Suppressor macrophage (primary cell): ENCODE measurements around the gene ADAMTS16.

Experiments
- DNase-seq, 4 experiments: peaks; one replicate each; pipeline ENCODE4 v3.0.0-alpha.2; 2020 to 2022

Gene ADAMTS16

DNA sequence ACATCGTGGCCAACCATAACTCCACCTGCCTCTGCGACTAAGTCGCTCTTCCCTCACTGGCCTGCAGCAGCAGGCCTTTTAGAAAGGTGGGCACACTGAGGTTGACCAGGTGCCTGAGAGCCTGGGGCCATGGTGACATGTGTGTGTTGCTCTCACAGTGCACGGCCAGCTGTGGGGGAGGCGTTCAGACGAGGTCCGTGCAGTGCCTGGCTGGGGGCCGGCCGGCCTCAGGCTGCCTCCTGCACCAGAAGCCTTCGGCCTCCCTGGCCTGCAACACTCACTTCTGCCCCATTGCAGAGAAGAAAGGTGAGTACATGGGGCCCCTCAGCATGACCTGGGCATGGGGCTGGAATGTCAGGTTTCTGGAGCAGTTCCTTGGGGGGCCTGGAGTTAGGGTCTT, 177.8 kb downstream of the ADAMTS16 start:
- DNase-seq = no peak

DNA sequence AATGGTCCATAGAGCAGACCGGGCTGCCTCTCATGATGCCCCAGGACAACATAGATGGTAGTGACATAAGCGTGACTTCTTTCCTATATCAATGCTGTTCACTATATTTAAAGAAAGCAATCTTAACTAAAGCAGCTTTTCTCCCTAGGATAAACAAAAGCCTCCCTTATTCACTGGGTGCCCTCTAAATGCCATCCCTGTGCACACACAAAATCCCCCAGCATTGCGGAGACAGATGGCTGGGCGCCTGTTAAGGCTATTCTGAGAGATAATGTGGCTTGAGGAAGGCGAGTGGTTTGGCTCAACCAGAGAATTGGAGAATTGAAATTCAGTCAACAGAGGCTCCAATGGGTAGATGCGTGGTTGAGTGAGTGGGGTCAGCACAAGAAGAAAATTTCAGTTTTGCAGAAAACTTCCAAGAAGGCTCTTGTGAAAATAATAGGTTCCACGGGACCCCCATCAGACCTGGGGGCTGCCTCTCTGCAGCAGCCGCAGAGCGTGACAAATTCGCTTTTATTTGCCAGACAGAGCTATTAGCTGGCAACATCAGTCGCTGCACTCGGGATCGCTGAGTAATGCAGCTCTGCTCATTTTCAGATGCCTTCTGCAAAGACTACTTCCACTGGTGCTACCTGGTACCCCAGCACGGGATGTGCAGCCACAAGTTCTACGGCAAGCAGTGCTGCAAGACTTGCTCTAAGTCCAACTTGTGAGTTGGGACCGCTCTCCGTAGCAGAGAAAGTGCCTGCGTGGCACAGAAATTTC, 178.5 kb downstream of the ADAMTS16 start:
- DNase-seq = no peak

DNA sequence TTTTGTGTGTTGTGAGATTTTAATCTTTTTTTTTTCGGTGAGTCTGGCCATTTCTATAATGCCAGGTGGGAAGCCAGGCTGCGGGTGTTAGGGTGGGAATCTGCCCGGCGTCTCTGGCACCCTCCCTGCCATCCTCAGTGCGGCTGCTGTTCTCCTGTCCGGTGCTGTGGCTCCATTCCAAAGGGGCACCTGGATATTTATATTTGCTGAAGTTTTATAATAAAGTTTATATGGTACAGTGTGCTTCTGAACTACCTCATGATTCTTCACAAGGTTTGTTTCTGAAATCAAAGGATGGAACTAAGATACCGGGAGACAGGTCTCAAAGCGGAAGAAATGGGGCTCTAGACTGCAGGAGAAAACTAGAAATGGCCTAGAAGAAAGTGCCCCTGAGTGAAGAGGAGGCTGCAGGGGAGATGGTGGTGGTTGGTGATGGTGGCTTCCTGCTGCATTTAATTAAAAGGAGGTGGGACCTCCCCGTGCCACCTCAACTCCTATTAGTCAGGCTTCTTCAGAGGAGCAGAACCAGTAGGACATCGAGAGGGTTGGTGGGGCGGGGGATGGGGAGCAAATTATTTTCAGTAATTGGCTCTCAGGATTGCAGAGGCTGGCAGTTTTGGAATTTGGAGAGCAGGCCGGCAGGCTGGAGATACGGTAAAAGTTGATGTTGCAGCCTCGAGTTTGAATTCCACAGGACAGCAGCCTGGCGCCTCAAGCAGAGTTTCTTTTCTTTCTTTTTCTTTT, 180.1 kb downstream of the ADAMTS16 start:
- no peak for DNase-seq

DNA sequence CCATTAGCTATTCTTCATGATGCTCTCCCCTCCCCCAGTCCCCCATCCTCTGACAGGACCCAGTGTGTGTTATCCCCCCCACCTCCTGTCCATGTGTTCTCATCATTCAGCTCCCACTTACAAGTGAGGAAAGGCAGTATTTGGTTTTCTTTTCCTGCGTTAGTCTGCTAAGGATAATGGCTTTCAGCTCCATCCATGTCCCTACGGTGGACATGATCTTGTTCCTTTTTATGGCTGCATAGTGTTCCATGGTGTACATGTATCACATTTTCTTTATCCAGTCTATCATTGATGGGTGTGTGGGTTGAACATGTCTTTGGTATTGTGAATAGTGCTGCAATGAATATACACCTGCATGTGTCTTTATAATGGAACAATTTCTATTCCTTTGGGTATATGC, 181.0 kb downstream of the ADAMTS16 start:
- DNase-seq = no peak

DNA sequence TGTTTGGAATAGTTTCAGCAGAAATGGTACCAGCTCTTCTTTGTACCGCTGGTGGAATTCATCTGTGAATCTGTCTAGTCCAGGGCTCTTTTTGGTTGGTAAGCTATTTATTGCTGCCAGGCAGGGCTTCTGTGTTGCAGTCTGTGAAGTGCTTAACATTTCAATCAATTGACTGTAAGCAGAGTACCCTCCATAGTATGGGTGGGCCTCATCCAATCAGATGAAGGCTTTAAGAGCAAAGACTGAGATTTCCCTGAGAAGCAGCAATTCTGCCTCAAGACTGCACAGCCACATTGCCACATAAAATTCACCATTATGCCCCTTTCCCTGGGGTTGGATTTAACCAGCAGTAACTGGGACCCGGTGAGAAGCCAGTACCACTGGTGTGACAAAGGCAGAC, 183.4 kb downstream of the ADAMTS16 start:
- DNase-seq = no peak

DNA sequence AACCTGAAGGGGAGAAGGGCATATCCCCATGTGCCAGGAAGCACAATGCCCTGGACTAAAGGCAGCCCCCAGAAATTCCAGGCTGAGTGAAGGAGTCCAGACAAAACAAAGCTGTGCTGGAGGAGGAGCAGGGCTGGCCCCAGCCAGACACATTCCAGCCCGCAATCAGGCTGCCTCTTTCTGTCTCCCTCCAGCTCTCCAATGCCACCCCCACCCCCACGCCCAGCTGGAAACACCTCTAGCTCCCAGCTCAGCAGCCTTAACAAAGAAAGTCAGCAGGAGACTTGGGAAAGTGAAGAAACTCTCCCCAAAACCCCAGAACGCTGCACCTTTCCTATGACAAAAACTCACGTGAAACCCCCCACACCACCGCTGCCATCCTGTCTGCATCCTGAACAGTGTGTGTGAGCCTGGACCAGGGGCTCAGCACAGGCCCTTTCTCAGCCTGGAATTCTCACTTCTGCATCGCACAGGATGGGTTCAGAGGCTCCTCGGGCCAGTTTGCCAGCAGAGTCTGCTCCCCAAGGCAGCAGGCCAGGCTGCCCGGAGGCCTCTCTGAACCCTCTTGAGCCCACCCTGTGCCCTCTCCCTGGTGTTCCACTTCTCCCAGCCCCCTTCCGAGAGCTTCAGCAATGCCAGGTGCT, 186.1 kb downstream of the ADAMTS16 start:
- no peak for DNase-seq

DNA sequence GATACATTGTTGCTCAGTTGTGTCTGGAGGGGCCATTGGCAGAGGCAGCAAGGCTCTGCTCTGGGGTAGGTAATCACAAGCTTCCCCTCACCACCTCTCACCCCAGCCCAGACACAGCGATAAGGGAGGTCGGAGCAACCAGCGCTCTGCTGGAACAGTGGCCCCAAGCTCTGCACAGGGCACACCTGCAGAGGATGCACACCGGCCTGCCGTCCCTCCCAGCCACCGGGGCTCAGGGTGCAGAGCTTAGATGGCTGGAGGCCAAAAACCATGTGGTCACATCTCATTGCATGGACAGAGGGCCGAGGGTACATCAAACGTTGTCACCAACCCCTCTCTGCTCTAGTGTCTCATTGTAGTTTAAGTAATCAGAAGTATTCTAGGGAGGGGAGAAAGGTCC, 187.0 kb downstream of the ADAMTS16 start:
- no peak for DNase-seq

DNA sequence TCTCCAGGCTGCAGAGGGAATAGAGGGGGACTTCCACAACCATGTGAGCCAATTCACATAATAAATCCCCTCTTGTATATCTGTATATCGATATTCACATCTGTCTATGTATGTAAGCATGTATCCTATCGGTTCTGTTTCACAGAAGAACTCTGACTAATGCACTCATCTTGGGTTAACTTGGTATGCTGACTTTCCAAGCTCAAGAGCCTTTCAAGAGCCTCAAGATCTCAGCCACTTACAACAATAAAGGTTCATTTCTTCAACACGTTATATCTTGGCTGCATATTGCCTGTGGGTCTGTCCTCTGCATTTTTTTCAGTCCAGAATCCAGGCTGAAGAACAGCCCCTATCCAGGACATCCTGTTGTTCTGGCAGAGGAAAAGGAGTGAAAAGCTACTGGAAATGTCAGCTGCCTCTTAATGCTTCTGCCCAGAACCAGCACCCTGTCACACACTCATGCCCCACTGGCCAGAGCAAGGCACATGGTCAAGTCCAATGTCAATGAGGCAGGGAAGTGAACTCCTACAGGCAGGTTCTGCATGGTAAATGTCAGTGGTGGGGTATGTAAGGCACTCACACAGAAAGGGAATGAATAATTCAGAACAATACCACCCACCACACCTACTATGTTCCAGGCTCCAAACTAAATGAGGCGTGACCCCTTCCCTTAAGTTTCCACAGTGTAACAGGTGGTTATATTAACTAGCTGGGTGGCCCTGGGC, 190.8 kb downstream of the ADAMTS16 start:
- no peak for DNase-seq

DNA sequence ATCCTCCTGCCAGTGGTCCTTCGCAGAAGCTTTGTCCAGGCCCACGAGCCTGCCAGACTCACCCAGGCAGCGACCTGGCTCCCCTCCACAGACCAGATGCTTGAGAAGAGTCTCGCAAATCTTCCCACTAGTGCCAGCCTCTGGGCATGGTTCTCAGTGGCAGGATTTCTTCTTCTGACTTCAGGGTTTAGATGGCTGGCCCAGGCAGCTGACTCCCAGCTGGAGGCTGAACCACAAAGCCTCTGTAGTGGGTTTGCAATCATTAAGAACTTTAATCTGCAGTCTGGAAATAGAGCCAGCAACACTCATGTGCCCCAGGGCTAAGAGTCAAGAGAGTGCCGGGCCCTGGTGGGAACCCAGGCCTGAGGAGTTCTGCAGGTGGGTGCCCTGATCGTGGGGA, 191.7 kb downstream of the ADAMTS16 start:
- DNase-seq = no peak

DNA sequence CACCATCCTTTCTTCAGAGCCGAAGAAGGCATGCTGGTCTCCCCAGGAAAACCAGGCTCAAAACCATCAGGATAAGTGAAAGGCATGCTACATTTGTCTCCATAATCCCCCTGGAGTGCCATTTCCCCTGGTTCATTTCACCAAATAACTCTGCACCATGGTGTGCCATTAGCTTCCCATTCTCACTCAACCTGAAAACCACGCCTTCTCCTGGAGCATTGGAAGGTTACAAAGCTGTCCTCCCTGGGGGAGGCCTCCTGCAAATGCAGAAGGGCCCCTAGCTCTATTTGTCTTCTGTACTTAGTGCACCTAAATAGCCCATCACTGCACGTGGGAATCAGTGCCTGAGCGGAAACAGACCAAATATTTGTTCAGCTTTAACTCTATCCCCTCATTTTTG, 192.2 kb downstream of the ADAMTS16 start:
- no peak for DNase-seq

DNA sequence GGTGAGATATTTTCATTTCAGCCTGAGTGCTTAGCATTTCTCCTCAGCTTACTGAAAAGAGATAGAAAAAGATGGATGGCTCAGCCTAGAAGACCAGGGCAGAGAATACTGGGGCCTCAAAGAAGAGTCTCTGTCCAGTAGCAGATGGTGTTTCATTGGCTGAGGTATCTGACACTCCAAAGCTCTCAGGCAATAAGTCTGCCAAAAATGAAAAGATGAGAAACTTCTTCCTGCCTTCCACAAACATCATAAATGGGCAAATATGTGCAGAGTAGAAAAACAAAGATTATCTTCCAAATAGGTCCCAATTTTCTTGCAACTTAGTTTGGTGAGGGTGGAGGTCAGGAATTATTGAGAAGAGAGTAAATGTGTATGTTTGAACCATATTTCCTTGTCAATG, 195.0 kb downstream of the ADAMTS16 start:
- DNase-seq = no peak

DNA sequence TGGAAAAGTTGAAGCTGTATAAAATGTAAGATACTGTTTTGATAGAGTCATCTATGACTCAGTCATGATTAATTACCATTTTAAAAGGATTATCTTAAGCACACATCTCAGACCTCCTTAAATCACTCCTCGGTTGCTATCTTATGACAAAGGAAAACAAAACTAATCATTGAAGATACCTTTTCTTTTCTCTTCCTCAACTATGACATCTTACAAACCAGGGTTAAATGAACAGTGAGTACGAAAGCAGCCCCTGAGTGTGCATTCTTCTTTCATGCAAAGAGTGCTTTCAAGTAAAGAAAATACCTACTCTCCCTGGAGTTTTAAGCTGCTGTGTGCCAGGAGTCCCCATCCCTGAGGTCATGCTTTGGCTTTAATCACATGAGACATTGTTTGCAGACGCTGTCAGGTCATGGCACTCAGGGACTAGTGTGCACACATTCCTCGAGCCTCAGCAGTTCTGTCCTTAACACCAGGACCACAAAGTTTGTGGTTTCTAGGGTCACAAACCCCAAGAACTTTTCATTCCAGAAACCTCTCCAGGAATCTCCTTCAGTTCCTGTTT, 195.7 kb downstream of the ADAMTS16 start:
- DNase-seq = no peak

DNA sequence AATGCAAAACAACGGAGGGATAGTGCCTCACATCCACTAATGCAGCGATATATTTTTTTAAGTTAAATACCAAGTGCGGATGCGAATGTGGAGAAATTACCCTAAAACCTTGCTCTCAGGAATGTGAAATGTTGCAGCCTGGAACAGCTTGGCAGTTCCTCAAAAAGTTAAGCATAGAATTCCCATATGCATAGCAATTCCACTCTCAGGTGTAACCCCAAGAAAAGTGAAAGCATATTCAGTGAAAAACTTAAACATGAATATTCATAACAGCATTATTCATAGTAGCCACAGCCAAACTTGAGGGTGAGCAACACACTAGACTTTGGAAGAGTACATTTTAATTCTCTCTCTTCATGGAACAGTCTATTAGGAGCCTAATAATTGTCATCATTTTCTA, 199.1 kb downstream of the ADAMTS16 start:
- DNase-seq = no peak

DNA sequence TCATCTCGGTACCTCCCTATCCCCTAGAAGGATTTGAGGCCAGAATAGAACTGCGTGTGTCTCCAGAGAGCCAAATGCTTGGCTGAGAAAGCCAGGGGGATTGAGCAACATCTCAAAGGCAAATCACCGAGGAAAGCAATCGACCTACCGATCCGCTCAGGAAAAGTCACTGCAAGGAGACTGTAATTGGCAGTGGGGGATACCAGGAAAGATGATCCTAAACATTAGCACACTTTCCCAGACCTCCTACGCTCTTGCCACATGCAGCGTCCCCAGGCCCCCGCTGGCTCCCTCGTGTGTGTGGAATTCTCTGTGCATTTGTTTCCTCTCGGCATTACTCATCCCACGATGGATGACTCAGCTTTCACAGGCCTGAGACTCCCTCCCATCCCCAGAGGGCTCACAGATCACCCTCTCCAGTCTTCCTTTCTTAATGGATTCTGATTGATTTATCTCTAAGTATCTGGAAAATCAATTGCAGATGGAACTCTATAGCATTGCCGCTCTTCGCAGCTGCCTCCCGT, 200.1 kb downstream of the ADAMTS16 start:
- DNase-seq = no peak

DNA sequence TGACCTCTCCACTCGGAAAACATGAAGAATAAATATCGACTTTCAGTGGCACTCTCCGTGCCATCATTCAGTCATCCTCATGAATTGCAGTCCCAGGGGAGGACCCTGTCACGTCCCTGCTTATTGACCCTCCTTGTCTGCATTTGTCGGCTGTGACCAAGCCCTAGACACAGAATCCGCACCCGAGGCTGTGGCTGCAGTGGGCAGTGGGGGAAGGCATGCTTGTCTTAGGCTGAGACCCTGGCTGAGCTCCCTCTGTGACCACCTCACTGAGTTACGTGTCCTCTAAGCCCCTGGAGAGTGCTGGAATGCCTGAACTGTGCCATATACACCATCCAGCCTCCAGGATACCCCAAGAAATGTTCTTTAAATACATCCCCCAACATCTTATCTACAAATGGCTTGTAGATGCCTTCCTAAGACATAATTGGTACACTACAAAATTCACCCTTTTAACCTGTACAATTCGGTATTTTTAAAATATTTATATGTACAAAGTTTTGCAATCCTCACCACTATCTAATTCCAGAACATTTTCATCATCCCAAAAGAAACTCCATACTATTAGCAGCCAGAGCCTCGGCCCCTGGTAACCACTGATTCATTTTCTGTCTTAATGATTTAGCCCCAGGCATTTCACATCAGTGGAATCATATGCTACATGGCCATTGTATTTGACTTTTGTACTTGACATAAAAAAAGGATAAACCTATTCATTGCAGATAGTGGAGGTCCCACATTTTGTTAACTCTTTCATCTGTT, 201.6 kb downstream of the ADAMTS16 start:
- no peak for DNase-seq

DNA sequence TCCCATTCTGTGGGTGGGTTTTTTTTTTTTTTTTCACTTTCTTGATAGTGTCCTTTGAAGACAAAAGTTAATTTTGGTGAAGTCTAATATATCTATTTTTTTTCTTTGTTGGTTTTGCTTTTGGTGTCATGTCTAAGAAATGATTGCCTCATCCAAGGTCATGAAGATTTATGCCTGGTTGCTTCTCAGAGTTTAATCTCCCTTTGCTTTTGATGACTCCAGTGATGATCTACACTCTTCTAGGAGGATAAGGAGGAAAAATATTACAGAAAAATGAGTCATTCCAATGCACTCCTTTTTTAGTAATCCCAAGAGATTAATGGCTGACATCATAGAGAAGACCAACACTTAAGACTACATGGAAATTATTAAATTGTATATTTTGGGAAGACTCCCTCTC, 202.7 kb downstream of the ADAMTS16 start:
- no peak for DNase-seq

DNA sequence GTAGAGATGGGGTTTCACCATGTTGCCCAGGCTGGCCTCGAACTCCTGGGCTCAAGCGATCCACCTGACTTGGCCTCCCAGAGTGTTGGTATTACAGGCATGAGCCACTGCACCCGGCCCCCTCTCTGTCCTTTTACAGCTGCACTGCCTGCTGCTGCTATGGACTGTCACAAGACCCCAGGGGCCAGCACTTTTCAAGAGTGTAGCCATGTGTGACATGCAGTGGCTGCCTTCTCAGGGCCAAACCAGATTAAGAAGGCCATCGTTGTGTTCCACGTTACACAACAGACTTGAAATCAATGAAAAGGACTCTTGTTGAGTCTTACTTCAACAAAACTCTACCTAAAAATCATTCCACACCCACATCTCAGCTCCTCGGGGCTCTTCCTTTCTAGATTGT, 203.4 kb downstream of the ADAMTS16 start:
- DNase-seq = no peak

DNA sequence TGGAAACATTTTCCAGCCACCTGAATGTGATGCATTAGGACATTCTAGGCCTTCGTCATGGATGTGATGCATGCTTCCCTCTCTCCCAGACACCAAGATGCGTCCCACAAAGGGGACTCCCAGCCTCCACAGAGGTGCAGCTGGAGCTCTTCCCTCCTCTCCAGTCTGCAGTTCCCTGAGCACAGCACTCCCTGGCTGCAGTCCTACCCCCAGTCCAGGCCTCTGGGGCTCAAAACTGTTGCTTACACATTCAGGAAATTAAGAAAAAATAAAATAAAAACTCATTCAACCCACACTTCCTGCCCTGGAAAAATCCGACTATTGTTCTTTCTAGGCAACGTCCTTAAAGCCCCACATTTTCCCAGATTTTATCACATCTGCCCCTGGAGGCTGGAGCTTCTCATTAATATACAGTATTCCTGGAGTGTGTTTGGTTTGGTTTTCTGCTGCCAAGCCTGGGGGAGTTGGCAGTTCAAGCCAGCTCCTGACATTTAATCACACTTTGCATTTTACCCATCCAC, 204.0 kb downstream of the ADAMTS16 start:
- DNase-seq = no peak

DNA sequence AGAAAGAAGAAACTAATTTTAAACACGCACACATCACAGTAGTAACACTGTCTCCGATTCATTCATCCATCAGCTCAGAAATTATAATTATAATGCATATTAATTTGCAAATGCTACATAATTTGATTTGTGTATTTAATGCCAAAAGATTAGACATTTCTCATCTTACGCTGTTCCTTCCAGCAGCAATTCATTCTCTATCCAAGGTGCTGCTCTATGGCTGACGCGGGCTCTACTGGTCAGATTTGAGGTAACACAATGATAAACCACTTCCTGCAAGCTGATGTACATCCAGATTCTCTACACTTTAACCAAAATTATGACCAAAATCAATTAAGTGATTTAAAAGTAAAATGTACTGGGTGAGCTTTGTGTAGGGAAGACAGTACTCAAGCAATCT, 204.5 kb downstream of the ADAMTS16 start:
- no peak for DNase-seq

DNA sequence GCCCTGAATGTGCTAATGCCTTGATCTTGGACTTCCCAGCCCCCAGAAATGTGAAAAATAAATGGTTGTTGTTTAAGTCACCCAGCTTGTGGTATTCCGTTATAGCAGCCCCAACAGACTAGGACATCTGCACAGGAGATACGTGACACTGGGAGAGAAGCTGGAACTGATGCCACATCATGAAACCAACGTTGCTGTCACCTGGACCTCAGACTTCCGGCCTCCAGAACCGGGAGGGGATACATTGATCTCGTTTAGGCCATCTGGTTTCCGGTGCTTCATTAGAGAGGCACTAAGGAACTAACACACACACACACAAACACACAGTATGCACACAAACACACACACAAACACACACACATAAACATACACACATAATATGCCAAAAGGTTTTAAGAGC, 207.3 kb downstream of the ADAMTS16 start:
- DNase-seq = no peak

DNA sequence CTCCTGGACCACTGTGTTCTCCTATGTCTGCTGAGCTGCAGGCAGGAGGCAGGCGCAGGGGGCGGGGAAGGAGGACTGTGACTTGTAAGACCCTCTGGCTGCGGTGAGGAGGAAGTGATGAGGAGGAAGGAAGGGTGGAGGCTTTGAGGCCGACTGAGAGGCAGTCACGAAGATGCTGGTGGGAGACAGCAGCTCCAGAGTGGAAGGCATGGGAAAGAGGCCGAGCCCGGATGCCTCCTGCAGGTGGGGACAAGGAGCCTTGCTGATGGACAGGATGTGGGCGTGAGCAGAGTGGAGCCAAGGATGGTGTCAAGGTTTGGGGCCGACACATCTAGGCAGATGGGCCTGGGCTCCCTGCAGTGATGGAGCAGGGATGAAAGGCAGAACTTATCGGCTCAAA, 208.0 kb downstream of the ADAMTS16 start:
- DNase-seq = no peak

DNA sequence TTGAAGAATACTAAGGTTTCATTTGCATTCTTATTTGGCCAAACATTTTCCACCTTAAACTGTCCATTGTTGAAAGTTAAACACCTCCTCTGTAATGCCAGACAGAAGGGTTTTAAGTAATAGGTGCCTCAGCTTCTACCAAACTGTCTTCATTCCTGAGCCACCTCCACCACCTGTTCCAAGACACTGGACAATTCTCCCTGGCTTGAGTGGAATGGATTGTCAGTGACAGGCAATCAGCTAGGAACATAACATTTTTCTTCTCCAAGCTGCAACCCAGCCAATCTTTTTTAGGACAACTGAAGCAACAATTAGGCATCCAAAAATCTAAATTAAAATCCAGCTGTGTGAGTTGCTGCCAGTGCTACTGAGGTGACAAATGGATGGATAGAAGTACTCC, 208.4 kb downstream of the ADAMTS16 start:
- DNase-seq = no peak
